ENCODE measurements around the gene AP2A1. TPM values are rescaled to one million over a fixed set of nuclear protein-coding genes. Genes with fewer than 3 reads are reported as not detected.
A peak's percentile ranks its signal among the peaks of the same experiment; 100 is the strongest.

AP2A1 gene
- total RNA-seq, 4 donors from 2014 or later, result 94.2 to 142 (median 131) TPM

GRCh38 chr19:49849433-49850220 is 82.8 kb downstream of the AP2A1 start:
- no peak for TF ChIP-seq POLR2A (IDR thresholded peaks at IDR 0.05)
- no peak for TF ChIP-seq CTCF (IDR thresholded peaks at IDR 0.05 in 4 of 5, conservative IDR thresholded peaks at IDR 0.05 in 1 of 5)
- no peak for DNase-seq

GRCh38 chr19:49850221-49850486 is 83.4 kb downstream of the AP2A1 start:
- Histone ChIP-seq H3K9me3 (no peaks in the 10 kb centered on the region), H3K4me1 (peaks cover 26 to 30% of the 10 kb centered on the region in 2 donors), H3K4me3 (peak overlapping the region; percentile 49 to 79 (median 73)), H3K27me3 (no peaks in the 10 kb centered on the region), H3K27ac (peak overlapping the region; percentile 94 to 99 (median 97)), H3K36me3 (peaks cover 0 to 10% of the 10 kb centered on the region in 2 donors)
- in situ Hi-C loops (cut with MboI; ENCODE audit: low sequenced_read_pairs in 4 of 4) (no loop called here), intact Hi-C loops (cut with DNase I; ENCODE audit: low total_unique reads) (loop anchor here (1.0 to 2.0 kb wide), 2 partner anchors 17 to 33 kb away; partner anchors contain the start of gene PNKP)
- DNase-seq (no peak), ATAC-seq (peak; percentile 4 to 6)
- TF ChIP-seq CTCF (IDR thresholded peaks at IDR 0.05 in 4 of 5, conservative IDR thresholded peaks at IDR 0.05 in 1 of 5), result no peak
- TF ChIP-seq POLR2A (IDR thresholded peaks at IDR 0.05), result no peak

More at GRCh38 chr19:49849433-49850220, 82.8 kb downstream of the AP2A1 start:
- intact Hi-C loops (cut with DNase I; ENCODE audit: low total_unique reads) (loop anchor here (1.0 to 2.0 kb wide), 2 partner anchors 17 to 32 kb away; partner anchors contain the start of gene PNKP), in situ Hi-C loops (cut with MboI; ENCODE audit: low sequenced_read_pairs in 4 of 4) (no loop called here)
- Histone ChIP-seq H3K36me3 (peaks cover 0 to 5% of the 10 kb centered on the region in 2 donors), H3K4me1 (peaks cover 31 to 35% of the 10 kb centered on the region in 2 donors), H3K9me3 (no peaks in the 10 kb centered on the region), H3K27me3 (no peaks in the 10 kb centered on the region), H3K27ac (peak overlapping the region; percentile 94 to 99 (median 97)), H3K4me3 (peak overlapping the region; percentile 49 to 79 (median 73))
- no peak for ATAC-seq

- intact Hi-C loops (cut with DNase I; ENCODE audit: low total_unique reads) (loop anchor here (1.0 to 2.0 kb wide), 3 partner anchors 16 to 33 kb away; partner anchors contain the start of genes AKT1S1, PNKP and TBC1D17), in situ Hi-C loops (cut with MboI; ENCODE audit: low sequenced_read_pairs in 4 of 4) (no loop called here)
- Histone ChIP-seq H3K36me3 (peaks cover 0 to 12% of the 10 kb centered on the region in 2 donors), H3K27me3 (no peaks in the 10 kb centered on the region), H3K9me3 (no peaks in the 10 kb centered on the region), H3K27ac (peak within 1 kb of the TSS; percentile 94 to 99 (median 97)), H3K4me1 (peaks cover 24 to 29% of the 10 kb centered on the region in 2 donors), H3K4me3 (peak within 1 kb of the TSS; percentile 73 to 79 (median 74))
- DNase-seq (peak; percentile 88 to 92), ATAC-seq (peak; percentile 89)
- TF ChIP-seq POLR2A (IDR thresholded peaks at IDR 0.05), result peak; percentile 87 to 91
- peak in 1 of 5 experiments; percentile 11 for TF ChIP-seq CTCF (IDR thresholded peaks at IDR 0.05 in 4 of 5, conservative IDR thresholded peaks at IDR 0.05 in 1 of 5)
These were observed 83.9 kb downstream of the AP2A1 start, which contains the start of gene PTOV1 for GRCh38 chr19:49850487-49851342. PTOV1 (plus strand) TSS chr19:49851159.

- intact Hi-C loops (cut with DNase I; ENCODE audit: low total_unique reads) (loop anchor here (1.0 to 2.0 kb wide), 2 partner anchors 15 to 26 kb away; partner anchors contain the start of genes AKT1S1, PNKP and TBC1D17), in situ Hi-C loops (cut with MboI; ENCODE audit: low sequenced_read_pairs in 4 of 4) (no loop called here)
- Histone ChIP-seq H3K27ac (peak overlapping the region; percentile 94 to 99 (median 97)), H3K4me3 (peak overlapping the region; percentile 73 to 79 (median 74)), H3K9me3 (no peaks in the 10 kb centered on the region), H3K27me3 (no peaks in the 10 kb centered on the region), H3K36me3 (peaks cover 0 to 15% of the 10 kb centered on the region in 2 donors), H3K4me1 (peaks cover 24 to 29% of the 10 kb centered on the region in 2 donors)
- TF ChIP-seq POLR2A (IDR thresholded peaks at IDR 0.05) (no peak), CTCF (IDR thresholded peaks at IDR 0.05 in 4 of 5, conservative IDR thresholded peaks at IDR 0.05 in 1 of 5) (no peak)
- no peak for DNase-seq
- ATAC-seq, result peak; percentile 4 to 6
These were observed 84.9 kb downstream of the AP2A1 start for GRCh38 chr19:49851456-49852259.
